ENCODE data around the gene BCAS1.

BCAS1 gene

GRCh38 chr20:54048891-54049545 is 21.4 kb downstream of the BCAS1 start:
- no peak for DNase-seq (ENCODE audit: low read depth in 2 of 2)

GRCh38 chr20:54048481-54048880 is 21.9 kb downstream of the BCAS1 start:
- no peak for DNase-seq (ENCODE audit: low read depth in 2 of 2)

GRCh38 chr20:54047720-54048119 is 22.7 kb downstream of the BCAS1 start:
- no peak for DNase-seq (ENCODE audit: low read depth in 2 of 2)

DNA sequence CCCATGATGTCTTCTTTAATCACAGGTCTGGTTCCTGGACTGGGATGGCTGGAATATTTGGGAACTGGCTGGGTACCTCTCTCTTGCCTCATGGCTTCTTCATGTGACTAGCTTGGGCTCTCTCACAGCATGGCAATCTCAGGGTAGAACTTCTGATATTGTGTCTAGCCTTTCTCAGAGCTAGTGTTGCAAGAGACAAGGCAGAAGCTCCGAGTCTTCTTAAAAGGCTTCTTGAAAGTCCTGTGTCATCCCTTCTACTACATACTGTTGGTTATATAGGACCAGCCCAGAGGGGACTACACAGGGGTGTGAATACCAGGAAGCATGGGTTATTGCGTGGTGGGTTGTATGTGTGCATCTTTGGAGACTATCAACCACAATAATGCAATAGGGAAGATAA is 23.3 kb downstream of the BCAS1 start:
- no peak for DNase-seq (ENCODE audit: low read depth in 2 of 2)

DNA sequence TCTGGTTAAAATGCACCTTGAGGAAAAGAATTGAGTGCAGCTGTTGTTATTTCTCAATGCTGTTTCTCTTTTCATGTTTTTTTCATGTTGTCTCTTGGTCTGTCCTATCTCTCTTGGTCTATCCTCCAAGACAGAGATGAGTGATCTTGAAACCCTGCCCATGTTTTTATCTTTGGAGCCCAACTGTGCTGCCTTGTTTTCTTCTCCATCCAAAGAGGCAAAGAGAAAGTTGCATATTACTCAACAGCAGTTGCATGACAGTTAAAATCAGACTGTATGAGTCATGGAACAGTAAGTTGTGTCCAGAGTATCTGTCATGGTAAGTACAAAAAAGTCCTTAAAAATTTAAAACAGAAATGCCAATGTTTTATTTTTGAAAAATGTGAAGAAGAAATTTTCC is 26.2 kb downstream of the BCAS1 start:
- no peak for DNase-seq (ENCODE audit: low read depth in 2 of 2)

DNA sequence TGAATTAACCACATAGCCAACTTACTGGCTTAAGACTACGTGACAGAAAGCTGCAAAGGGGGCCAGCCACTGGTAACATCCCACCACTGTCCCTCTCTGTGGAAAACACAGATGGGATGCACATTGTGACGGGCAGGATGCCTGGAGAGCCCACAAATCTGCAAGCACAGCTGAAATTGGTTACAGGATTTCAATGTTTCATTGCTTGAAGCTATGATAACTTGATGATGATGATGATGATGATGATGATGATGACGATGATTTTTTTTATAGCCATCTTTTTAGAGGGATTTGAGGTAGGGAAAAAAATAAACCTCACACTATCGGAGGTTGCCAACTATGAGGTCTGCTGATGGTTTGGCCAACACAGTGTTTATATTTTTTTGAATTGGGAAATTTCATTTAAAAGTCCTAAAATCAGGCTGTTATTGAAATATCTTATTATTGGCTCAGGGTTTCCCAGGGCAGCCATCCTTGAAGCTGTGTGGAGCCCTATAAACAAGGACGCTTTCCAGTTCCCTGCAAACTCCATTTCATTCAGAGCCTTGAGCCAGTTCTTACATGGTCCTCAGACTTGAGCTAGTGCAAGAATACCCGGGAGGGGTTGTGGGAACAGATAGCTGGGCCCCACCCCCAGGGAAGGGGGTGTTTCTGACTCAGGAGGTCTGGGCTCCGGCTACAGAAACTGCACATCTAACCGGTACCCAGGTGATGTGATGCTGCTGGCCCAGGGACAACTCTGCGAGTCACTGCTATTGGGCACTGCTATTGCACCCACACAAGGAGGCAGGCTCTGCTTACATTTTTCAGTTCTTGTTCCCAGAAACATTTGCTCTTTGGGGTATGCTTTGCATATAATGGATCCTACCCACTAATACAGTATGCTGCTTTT is 27.1 kb downstream of the BCAS1 start:
- no peak for DNase-seq (ENCODE audit: low read depth in 2 of 2)

- no peak for DNase-seq (ENCODE audit: low read depth in 2 of 2)
Observed at GRCh38 chr20:54042021-54042420, 28.4 kb downstream of the BCAS1 start.

DNA sequence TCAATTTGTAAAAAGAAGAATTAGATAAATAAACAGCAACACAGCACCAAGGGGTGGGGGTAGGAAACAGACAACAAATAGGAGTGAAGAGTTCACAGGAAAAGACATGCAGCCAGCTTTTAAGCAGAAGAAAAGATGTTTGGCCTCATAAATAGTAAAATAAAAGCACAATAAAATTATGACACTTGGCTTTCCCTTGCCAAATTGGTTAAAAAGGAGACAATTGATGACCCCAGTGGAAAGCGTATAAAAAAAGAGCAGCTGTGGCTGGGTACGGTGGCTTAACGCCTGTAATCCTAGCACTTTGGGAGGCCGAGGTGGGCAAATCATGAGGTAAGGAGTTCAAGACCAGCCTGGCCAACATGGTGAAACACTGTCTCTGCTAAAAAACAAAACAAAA is 29.1 kb downstream of the BCAS1 start:
- no peak for DNase-seq (ENCODE audit: low read depth in 2 of 2)

GRCh38 chr20:54040531-54040930 is 29.9 kb downstream of the BCAS1 start:
- DNase-seq (ENCODE audit: low read depth in 2 of 2) = no peak

GRCh38 chr20:54038961-54039360 is 31.4 kb downstream of the BCAS1 start:
- DNase-seq (ENCODE audit: low read depth in 2 of 2) = no peak

- DNase-seq (ENCODE audit: low read depth in 2 of 2) = no peak
Observed at GRCh38 chr20:54037525-54037924, 32.9 kb downstream of the BCAS1 start.

GRCh38 chr20:54029643-54030042 is 40.8 kb downstream of the BCAS1 start:
- no peak for DNase-seq (ENCODE audit: low read depth in 2 of 2)

- no peak for DNase-seq (ENCODE audit: low read depth in 2 of 2)
Observed at GRCh38 chr20:54029176-54029575, 41.2 kb downstream of the BCAS1 start.

DNA sequence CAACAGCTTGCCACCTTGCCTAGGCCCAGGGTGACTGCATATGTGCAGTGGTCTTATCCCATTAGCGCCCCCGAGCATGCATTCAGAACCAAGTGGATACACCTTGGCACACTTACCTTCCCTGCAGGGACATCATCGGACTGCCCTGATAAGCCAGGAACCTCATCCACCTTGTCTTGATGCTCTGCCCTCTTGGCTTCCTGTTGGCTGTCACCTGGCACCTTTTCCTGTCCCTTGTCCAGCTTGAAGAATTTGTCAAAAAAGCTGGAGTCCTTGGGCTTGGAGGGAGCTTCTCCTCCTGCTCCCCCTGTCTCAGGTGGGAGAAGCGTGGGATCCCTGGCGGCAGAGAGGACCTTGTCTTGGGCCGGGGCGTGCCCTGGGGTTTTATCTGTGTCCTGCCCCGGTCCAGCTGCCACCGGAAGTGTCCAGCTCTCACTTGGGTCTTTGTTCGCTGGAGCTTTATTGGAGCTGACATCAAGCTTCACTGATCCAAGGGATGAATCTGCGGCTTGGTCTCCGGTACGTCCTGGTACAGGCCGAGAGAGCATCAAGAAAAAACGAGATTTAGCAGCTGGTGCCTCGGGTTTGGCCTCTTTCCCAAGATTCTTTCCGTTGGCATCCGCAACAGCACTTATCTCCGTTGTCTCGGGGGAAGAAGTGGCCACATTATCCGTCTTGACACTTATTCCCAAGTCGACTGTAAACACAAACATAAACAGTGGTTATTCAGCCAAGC is 42.0 kb downstream of the BCAS1 start:
- DNase-seq (ENCODE audit: low read depth in 2 of 2) = no peak

GRCh38 chr20:54027704-54028103 is 42.7 kb downstream of the BCAS1 start:
- DNase-seq (ENCODE audit: low read depth in 2 of 2) = no peak

- DNase-seq (ENCODE audit: low read depth in 2 of 2) = no peak
Observed at GRCh38 chr20:54026295-54027064, 43.9 kb downstream of the BCAS1 start.

GRCh38 chr20:54025251-54025771 is 45.1 kb downstream of the BCAS1 start:
- DNase-seq (ENCODE audit: low read depth in 2 of 2) = no peak

- no peak for DNase-seq (ENCODE audit: low read depth in 2 of 2)
Observed at GRCh38 chr20:54023406-54023805, 47.0 kb downstream of the BCAS1 start.

DNA sequence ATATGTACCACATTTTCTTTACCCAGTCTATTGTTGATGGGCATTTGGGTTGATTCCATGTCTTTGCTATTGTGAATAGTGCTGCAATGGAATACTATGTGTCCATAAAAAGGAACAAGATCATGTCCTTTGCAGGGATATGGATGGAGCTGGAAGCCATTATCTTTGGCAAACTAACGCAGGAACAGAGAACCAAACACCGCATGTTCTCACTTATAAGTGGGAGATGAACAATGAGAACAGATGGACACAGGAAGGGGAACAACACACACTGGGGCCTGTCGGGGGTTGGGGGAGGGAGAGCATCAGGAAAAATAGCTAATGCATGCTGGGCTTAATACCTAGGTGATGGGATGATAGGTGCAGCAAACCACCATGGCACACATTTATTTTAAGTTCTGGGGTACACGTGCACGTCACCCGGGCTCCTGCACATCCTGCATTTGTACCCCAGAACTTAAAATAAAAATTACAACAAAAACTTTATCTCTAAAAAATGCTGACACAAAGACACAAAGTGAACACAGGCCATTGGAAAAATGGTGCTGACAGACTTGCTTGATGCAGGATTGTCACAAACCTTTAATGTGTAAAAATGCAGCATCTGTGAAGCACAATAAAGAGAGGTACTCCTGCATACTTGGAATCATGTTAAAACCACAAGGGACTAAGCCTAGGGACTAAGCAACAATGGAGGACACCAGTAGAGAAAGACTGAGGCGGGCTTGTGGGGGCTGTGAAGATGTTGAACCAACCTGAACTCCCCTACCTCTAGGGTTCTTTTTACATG is 48.8 kb downstream of the BCAS1 start:
- no peak for DNase-seq (ENCODE audit: low read depth in 2 of 2)

DNA sequence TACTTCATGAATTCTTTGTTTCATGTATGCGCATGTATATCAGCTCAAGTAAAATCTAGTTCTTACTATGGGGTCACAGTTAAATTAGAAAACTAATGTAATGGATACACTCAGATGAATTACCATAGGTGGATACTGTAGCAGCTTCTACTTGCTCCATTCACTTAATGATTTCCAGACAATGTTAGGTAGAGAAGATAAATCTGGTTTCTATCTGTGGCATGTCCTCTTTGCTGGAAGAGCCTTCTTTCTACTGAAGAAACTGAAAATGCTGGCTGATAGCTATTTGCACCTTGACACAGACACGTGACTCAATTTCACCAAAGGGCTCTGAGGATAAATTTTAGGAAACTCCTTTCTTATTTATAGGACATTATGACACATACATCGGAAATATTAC is 49.5 kb downstream of the BCAS1 start:
- no peak for DNase-seq (ENCODE audit: low read depth in 2 of 2)

GRCh38 chr20:54020348-54020747 is 50.0 kb downstream of the BCAS1 start:
- no peak for DNase-seq (ENCODE audit: low read depth in 2 of 2)
